GM18907 (cell line): Measurements from ENCODE around the gene RHBDL3.
A peak's percentile ranks its signal among the peaks of the same experiment; 100 is the strongest.
"Not testable (repeated sequence)": the region's sequence is repeated elsewhere in the genome, so short reads cannot be mapped to it uniquely, and the experiment has no call there.

Source experiments
- ATAC-seq: cut with Tn5 transposase; IDR thresholded peaks from one replicate; pipeline ENCODE4 v1.9.1; 2021; ENCODE audit warnings: mild to moderate bottlenecking, moderate library complexity; ENCODE audit not compliant: unreplicated experiment

Gene RHBDL3

DNA sequence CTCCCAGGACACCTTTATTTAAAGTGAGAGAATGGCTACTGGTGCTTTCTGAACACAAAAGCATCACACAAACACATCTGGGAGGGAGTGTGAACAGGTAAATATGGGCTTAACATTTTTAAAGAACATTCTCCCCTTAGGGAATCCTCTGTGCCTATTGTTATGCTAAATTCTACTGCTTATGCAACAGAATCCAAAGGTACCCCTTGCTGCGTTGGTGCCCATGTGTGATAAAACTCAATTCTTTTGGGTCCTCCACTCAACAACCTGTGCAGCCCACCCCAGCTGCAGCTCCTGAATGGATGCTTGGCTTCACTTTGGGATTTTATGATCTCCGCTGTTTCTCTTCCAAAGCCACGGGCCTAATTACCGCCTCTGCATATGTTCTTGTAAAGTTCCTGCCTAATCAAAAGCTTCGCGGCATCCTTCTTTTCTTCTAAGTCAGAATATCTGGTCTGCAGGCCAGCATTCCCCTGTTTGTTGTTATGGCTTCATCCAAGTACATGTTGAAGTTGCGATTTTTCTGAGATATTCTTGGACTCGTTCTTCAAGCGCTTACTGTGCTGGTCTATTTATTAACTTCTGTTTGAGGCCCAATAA, 23.9 kb downstream of the RHBDL3 start:
- ATAC-seq: no peak

DNA sequence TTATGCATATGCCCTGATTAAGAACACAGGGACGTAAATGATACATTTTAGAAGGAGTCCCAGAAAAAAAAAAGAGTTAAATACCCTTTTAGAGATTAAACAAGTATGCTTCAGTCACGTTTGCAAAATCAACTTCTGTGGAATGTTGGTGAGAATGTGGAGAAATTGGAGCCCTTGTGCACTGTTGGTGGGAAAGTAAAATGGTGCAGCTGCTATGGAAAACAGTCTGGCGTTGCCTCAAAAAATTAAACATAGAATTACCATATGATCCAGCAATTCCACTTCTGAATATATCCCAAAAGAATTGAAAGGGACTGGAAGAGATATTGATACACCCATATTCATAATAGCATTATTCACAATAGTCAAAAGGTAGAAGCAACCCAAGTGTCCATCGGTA, 26.5 kb downstream of the RHBDL3 start:
- ATAC-seq: no peak

DNA sequence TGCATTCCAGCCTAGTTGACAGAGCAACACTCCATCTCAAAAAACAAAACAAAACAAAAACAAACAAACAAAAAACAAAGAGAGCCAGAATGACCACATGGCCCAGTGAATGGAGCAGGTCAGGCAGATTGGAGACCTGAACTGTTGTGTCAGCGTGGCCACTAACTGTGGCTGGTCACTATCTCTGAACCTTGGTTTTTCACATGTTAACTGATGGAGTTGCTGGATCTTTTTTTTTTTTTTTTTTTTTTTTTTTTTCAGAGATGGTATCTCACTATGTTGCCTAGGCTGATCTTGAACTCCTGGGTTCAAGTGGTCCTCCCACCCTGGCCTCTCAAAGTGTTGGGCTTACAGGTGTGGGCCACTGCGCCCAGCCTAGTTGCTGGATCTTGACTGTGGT, 31.8 kb downstream of the RHBDL3 start:
- no peak for ATAC-seq

DNA sequence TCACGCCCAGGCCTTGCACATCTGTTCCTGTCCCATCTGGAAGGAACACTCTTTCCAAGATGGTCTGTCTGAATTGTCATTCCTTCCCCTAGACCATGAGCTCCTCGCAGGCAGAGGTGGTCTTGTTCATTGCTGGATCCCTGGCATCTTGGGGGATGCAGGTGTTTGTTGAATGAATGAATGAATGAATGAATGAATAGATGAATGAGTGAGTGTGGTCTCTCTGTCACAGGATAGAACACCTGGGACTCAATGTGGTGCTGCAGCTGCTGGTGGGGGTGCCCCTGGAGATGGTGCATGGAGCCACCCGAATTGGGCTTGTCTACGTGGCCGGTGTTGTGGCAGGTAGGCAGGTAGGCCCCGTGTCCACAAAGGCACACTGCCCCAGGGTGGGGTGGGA, 32.2 kb downstream of the RHBDL3 start:
- ATAC-seq: no peak

DNA sequence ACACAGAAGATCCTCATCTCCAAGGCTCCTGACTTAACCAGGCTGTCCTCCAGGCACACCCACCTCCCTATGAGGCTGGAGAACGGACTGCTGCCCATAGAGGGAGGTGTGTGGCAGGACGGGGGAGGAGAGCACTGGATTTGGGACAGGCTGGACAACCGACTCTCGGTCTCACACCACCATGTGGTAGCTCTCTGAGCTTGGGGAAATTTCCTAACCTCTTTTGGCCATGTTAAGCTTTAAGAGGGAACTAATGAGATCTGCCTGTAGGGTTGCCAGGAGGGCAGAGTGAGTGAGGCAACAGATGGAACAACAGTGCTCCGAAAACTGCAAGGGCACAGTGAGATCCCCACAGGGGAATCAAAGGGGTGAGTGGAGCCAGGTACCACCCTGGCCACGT, 32.7 kb downstream of the RHBDL3 start:
- no peak for ATAC-seq

DNA sequence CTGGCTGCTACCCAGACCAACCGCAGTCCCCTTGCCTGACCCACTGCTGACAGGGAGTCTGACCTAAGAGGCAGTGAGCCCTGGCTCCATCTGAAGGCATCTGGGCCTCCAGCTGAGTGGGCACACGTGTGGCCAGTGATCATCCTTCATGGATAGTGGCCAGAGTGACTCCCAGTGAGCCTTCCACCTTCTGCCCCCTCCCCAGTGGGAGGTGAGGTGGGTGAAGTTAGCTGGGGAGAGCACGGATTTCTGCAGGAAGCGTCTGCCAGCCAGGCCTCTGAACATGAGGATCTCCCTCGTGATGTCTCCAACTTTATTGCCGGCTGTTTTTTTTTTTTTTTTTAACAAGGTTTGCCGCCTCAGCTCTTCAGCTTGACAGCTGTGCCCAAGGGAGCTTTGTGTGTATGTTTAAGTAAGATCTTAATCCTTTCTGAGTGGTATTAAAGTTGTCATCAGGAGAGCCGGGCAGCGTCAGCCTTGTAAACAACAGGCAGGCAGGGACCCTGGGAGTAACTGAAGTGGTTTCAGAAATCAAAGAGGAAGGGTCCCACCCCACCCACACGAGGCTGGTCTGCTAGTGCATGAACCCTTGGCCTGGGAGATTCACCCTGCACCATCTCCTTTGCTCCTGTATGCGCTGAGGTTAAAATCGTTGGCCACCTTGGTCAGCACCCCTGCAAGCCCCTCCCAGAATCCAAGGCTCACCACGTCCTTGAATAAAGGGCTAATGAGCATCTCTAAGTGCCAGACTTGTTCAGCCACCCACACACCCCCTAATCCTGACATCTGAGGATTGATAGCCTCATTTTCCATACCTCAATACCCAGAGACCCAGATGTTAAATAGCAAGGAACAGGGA, 33.3 kb downstream of the RHBDL3 start:
- ATAC-seq: no peak

DNA sequence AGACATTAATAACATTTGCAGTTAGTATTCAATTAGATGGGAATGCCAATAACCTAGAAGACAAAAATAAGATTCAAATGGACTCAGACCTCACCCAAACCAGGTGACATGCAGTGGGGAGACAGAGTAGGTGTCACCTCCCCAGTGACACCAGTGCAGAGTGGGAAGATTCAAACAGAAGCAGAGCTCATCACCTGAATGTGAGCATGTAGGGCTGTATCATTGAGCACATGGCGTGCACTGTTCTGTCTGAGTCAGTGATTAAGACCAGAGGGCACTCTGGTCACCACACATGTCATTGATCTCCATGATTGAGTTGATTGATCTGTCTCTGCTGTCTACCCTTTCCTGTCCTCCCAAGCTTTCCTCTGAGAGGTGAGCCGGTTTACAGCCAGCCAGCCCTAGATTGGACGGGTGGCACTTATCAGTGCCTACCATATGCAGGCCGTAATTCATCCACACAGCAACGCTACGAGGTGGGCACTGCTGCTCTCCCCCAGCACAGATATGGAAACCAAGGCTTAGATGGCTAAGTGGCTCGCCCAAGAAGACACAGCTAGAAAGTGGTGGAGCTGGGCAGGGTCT, 34.0 kb downstream of the RHBDL3 start:
- no peak for ATAC-seq

DNA sequence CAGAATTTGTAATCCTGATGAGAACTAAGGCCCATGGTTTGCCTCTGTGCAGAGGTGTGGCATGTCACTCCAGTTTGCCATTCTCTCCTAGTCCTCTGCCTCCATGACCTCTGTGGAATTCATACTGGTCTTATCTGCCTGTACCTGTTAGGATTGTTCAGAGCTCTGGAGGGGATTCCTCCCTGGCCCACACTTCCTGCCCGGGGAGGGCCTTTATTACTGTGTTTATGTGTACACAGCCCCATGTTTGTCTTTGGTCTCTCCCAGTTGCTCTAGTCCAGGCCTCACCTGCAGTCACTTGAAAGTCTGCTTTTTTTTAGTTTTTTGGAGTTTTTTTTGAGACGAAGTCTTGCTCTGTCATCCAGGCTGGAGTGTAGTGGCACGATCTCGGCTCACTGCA, 36.4 kb downstream of the RHBDL3 start:
- no peak for ATAC-seq

DNA sequence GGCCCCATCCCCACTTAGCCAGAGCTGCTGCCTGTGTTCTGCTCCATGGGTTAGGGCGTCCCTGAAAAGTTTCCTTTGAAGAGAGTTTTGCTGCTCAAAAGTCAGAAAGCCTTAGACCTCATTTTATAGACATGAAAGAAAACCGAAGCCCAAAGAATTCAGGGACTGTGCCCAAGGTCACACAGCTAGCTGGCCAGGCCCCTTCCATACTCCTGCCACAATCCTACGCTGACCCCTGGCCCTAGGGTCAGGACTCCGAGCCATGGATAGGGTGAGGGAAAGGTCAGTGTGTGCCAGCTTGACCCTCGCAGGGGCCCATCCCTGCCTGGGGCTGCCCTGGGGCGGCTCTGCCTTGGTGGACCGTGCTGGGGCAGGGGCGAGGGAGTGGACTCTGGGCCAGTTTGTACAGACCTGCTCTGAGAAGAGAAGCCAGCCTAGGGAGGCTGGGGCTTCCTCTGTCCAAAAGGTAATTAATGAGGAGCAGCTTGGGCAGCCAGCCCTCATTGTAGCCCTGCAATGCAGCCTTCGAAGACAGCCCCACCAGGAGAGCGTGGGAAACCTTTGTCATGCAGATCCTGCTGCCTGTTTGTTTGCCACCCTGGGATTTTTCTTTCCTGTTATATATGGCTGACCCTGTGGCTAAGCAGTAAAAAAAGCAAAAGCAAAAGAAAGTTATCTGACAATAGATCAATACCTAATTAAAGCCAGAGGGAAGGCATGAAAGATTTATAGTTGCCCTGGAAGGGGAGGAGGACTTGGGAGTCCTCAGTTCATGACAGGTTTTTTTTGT, 37.4 kb downstream of the RHBDL3 start:
- ATAC-seq: no peak

DNA sequence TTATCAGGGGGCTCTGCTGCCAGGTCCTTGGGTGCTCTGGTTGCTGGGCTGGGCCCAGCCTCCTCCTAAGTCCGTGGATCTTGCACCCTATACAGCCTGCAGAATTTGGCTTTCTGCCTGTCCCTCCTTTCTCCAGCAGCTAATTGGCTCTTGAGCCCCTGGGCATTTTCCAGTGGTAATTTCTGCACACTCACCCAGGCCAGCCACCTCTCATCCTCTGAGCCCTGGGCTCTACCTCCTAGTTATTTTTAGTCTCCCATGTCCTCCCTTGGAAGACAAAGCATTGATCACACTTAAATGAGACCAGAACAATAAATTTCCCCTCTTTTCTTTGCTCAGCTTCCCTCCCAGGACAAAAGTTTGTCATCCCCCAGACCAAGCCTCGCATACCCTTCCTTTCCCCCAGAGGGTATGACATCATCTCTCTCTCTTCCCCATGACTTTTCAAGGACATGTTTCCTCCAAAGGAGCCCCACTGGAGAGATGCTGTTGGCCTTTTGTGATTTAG, 38.2 kb downstream of the RHBDL3 start:
- ATAC-seq: no peak

DNA sequence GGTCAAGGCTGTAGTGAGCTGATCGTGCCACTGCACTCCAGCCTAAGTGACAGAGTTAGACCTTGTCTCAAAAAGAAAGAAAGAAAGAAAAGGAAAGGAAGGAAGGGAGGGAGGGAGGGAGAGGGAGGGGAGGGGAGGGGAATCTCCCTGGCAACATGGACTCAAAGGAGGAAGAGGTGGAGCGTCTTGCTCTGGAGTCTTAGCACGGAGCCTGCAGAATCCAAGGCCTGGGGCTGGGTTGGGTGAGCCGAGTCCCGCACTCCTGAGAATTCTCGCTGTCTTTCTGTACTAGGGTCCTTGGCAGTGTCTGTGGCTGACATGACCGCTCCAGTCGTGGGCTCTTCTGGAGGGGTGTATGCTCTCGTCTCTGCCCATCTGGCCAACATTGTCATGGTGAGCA, 39.4 kb downstream of the RHBDL3 start:
- no peak for ATAC-seq

DNA sequence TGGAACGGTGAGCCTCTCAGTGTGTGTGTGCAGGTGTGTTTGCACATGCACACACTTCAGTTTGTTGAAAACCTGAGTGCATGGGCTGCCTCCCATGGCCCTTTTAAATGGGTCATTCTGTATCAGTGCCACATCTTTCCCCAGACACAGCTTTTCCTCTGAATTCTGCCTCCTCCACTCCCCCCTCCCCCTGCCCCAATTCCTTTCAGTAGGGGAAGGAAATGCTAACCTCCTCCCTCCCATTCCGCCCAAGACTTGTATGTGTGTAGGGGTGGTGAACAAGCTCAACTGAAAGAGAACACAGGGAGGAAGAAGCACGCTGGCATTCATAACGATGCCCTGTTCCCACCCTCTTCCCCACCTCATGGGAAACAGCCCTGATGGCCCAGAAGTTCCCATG, 42.0 kb downstream of the RHBDL3 start:
- no peak for ATAC-seq

DNA sequence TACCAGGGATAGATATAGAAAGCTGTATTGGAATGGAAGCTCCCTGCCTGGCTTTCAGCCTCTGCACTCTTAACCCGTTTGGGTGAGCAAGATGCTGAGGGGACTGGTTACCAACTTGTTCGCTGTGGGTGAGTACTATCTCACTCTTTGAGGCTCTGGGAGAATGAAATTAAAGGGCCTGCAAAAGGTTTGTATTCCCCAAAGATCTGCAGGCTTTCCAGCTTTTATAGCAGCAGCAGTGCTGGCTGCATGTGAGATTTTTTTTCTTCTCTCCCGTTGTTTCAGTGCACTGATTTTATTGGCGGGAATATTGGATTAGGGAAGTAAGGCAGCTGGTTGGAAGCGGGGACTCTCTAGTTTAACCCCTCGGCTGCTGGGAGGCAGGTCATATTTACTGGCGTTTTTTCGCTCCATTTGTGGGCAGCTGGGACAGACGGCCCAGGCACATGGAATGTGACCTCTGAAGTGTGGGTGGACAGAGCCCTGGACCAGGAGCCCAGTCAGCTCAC, 45.5 kb downstream of the RHBDL3 start:
- ATAC-seq: no peak

DNA sequence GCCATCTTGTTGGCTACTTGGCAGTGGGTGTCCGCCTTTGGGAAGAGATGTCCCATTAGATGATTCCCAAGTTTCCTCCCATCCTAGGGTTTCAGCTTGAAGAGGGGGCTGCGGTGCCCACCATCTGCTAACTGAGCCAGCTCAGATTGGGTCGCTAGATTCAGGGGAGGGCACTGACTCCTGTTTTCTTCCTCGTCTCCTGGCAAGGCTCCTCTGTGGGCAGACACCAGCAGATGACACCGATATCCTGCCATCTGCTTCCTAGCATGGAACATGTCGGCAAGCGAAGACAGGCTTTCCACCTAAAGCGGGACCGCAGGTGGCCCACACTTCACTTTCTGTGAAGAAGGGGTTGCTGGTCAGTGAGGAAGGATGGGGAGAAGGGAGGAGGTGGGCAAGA, 49.0 kb downstream of the RHBDL3 start:
- no peak for ATAC-seq

DNA sequence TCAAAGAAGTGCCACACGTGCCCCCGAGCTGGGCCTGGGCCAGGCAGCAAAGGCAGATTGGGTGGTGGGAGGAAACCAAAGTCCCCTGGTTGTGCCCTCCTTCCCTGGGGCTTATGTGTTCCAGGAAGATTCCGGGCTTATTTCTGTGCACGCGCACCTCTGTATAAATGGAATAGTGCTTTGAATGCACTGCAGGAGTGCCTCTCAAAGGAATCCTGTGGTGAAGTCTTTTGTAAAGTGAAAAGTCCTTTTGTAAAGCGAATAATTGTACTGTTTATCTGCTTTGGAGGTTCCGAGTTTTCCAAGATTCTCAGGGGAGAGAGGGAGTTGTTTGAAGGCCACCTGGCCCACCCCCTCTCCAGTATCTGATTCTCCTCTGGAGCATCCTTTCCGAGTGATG, 49.5 kb downstream of the RHBDL3 start:
- no peak for ATAC-seq

DNA sequence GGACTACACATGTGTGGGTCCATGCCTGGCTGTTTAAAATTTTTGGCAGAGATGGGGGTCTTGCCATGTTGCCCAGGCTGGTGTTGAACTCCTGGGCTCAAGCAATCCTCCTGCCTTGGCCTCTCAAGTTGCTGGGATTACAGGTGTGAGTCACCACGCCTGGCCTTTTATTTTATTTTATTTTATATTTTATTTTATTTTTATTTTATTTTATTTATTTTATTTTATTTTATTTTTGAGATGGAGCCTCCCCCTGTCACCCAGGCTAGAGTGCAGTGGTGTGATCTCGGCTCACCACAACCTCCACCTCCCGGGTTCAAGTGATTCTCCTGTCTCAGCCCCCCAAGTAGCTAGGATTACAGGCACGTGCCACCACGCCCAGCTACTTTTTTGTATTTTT, 51.0 kb downstream of the RHBDL3 start:
- not testable (repeated sequence) for ATAC-seq

DNA sequence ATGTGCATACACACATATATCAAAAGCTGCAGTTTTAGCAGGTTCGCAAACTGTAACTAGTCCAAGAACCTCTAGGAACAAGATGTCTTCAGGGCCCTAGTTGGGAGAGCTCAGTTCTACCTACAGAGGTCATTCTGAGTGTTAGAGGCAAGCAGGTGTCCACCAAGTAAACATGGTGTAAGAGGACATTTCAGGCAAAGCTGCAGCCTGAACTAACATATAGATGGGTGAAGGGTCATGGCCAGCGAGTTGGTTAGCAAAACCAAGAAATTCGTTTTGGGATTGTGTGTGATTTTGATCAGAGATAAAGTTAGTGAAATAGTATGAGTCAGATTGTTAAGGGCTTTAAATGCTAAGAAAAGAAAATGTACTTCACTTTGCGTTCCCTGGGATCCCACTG, 51.7 kb downstream of the RHBDL3 start:
- no peak for ATAC-seq

DNA sequence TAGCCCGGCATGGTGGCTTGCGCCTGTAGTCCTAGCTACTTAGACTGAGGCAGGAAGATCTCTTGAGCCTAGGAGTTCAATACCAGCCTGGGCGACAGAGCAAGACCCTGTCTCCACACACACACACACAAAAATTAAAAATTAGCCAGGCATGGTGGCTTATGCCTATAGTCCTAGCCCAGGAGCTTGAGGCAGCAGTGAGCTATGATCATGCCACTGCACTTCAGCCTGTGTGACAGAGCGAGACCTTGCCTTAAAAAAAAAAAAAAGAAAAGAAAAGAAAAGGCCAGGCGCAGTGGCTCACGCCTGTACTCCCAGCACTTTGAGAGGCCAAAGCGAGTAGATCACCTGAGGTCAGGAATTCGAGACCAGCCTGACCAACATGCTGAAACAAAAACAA, 52.4 kb downstream of the RHBDL3 start:
- ATAC-seq: no peak

DNA sequence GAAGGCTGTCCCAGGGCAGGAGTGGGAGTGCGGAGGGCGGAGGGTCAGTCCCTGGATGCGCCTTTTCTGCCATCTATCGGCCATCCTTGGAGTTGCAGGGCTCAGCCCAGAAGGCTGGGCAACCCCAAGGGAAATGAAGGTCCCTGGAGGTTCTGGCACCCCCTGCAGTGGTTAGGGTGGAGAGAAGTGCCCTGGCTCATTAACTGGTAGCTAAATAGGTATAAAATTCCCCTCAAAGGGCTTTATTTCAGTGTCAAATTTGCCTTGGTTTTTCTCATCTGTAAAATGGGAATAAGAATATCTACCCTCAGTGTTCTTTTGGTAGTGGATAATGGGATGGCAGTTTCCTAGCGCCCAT, 53.9 kb downstream of the RHBDL3 start:
- peak; percentile 75 for ATAC-seq

DNA sequence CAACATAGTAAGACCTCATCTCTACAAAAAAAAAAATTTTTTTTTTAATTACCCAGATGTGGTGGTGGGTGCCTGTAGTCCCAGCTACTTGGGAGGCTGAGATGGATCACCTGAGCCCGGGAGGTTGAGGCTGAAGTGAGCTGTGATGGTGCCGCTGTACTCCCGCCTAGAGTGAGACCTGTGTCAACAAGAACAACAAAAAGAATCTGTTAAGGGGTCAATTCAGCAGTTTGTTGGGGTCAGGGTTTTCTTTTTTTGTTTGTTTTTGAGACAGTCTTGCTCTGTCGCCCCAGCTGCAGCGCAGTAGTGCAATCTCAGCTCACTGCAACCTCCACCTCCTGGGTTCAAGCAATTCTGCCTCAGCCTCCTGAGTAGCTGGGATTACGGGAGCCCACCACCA, 54.4 kb downstream of the RHBDL3 start:
- not testable (repeated sequence) for ATAC-seq

DNA sequence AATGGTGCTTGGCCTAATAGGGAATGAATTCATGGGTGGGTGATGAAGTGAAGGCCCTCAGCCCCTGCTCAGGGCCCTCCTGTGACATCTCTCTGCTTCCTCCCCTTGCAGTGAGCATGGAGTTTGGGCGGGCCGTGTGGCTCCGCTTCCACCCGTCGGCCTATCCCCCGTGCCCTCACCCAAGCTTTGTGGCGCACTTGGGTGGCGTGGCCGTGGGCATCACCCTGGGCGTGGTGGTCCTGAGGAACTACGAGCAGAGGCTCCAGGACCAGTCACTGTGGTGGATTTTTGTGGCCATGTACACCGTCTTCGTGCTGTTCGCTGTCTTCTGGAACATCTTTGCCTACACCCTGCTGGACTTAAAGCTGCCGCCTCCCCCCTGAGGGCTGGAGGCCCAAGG, 55.2 kb downstream of the RHBDL3 start:
- no peak for ATAC-seq
